NCI-H2081 (cell line): ENCODE measurements around the gene ERGIC1.
"Not testable (repeated sequence)": the region's sequence is repeated elsewhere in the genome, so short reads cannot be mapped to it uniquely, and the experiment has no call there.

Source experiments
- DNase-seq, 2 experiments: peaks; one replicate each; lab custom pipeline; 2025; lab: John Stamatoyannopoulos, UW

Gene ERGIC1, protein sequence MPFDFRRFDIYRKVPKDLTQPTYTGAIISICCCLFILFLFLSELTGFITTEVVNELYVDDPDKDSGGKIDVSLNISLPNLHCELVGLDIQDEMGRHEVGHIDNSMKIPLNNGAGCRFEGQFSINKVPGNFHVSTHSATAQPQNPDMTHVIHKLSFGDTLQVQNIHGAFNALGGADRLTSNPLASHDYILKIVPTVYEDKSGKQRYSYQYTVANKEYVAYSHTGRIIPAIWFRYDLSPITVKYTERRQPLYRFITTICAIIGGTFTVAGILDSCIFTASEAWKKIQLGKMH

GRCh38 chr5:172833686-172834414 is at the start of gene ERGIC1:
Gene ERGIC1, plus strand, starts transcription at chr5:172834251. Its CDS starts 163 bp downstream, at chr5:172834414.
- DNase-seq, result peak; percentile 58 to 70

DNA sequence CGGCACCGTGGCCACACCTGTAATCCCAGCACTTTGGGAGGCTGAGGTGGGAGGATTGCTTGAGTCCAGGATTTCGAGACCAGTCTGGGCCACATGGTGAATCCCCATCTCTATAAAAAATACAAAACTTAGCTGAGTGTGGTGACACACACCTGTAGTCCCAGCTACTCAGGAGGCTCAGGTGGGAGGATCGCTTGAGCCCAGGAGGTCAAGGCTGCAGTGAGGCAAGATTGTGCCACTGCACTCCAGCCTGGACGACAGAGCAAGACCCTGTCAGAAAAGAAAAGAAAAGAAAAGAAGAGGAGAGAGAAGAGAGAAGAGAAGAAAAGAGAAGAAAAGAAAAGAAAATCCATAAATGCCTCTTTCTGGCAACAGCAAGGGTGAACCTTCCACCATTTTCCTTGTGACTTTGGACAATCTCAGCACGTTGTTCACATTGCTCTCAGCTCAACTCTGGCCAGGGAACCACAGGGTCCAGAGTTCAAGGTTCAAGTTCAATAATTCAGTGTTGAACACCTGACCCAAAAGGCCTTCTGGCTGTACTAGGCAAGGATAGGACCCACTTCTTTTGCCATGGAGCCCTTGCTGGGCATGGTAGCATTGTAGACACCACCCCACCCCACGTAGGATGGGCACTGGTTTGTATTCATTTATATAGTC is 48.5 kb upstream of the ERGIC1 start:
- DNase-seq, result no peak

- no peak for DNase-seq
Observed at GRCh38 chr5:172786736-172787462, 47.2 kb upstream of the ERGIC1 start.

DNA sequence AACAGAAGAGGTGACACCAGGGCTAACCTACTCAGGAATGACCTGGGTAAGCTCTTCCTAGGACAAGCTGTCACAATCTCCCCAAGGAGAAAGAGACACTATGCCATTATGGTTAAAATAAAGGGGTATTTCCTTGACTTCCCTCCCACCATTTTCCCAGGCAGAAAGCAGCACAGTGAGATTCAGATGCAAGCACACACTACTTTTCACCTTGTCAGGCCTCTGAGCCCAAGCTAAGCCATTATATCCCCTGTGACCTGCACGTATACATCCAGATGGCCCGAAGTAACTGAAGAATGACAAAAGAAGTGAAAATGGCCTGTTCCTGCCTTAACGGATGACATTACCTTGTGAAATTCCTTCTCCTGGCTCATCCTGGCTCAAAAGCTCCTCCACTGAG is 46.5 kb upstream of the ERGIC1 start:
- DNase-seq, result not testable (repeated sequence)

- DNase-seq, result no peak
Observed at GRCh38 chr5:172788771-172789686, 45.0 kb upstream of the ERGIC1 start.

GRCh38 chr5:172789687-172790495 is 44.2 kb upstream of the ERGIC1 start:
- DNase-seq, result no peak

GRCh38 chr5:172790496-172790889 is 43.6 kb upstream of the ERGIC1 start:
- no peak for DNase-seq

- no peak for DNase-seq
Observed at GRCh38 chr5:172791286-172791685, 42.8 kb upstream of the ERGIC1 start.

GRCh38 chr5:172791726-172792445 is 42.2 kb upstream of the ERGIC1 start:
- DNase-seq, result no peak

- DNase-seq, result no peak
Observed at GRCh38 chr5:172792701-172793570, 41.1 kb upstream of the ERGIC1 start.

- no peak for DNase-seq
Observed at GRCh38 chr5:172793577-172794488, 40.2 kb upstream of the ERGIC1 start.

DNA sequence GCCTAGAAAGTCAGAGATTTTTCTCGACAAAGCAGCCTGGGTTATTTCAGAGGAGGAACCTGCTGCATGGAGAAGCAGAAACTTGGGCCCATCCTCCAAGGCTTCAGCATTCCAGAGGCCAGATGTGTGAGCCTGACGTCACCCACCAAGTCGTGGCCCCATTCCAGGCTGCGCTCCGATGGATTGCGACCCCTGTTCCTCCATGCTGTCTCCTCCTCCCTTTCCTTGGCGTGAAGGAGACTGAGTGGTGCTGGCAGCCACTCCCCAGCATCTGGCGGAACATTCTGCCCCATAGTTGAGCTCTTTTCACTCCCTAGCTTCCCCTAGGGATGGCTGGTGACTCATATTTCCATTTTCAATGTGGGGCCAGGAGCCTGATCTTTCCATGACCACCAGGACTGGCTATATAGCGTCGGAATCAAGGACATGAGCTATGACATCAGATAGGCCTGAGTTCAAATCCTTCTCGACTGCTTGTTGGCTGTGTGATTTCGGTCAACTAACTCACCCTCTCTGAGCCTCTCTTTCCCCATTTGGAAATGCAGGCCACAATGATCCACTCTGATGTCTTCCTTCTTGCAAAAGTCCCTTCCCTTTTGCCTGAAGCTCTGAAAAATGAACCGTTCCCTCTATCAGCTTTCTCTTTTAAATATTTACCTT is 38.6 kb upstream of the ERGIC1 start:
- DNase-seq, result no peak

- no peak for DNase-seq
Observed at GRCh38 chr5:172796306-172796705, 37.7 kb upstream of the ERGIC1 start.

GRCh38 chr5:172797771-172798191 is 36.3 kb upstream of the ERGIC1 start:
- DNase-seq, result no peak

GRCh38 chr5:172798422-172799215 is 35.4 kb upstream of the ERGIC1 start:
- no peak for DNase-seq

GRCh38 chr5:172799416-172799815 is 34.6 kb upstream of the ERGIC1 start:
- no peak for DNase-seq
